Fibroblast of skin of scalp (primary cell): ENCODE data around the gene PAXX.
A peak's percentile ranks its signal among the peaks of the same experiment; 100 is the strongest.

Experiments used
- DNase-seq: peaks from one replicate; pipeline ENCODE4 v3.0.0-alpha.2; 2013

Gene PAXX

GRCh38 chr9:136982232-136983051 lies 9.8 kb upstream of the PAXX start, which contains the start of gene LCNL1:
LCNL1 (plus strand) TSS chr9:136982993; CDS start chr9:136983587, 594 bp downstream.
- no peak for DNase-seq

GRCh38 chr9:136983167-136983566 lies 9.1 kb upstream of the PAXX start:
- no peak for DNase-seq

- DNase-seq: no peak
Measured at GRCh38 chr9:136983656-136984314, 8.4 kb upstream of the PAXX start.

GRCh38 chr9:136984464-136985026 lies 7.7 kb upstream of the PAXX start:
- no peak for DNase-seq

- no peak for DNase-seq
Measured at GRCh38 chr9:136985027-136985602, 7.1 kb upstream of the PAXX start.

- no peak for DNase-seq
Measured at GRCh38 chr9:136985853-136986252, 6.4 kb upstream of the PAXX start.

- no peak for DNase-seq
Measured at GRCh38 chr9:136988872-136989271, 3.4 kb upstream of the PAXX start.

- DNase-seq: no peak
Measured at GRCh38 chr9:136990242-136990911, 1.8 kb upstream of the PAXX start.

- DNase-seq: no peak
Measured at GRCh38 chr9:136992819-136993369, 672 bp downstream of the PAXX start.

- DNase-seq: no peak
Measured at GRCh38 chr9:136994180-136994887, 2.1 kb downstream of the PAXX start.

- DNase-seq: no peak
Measured at GRCh38 chr9:136994888-136995230, 2.6 kb downstream of the PAXX start.

- DNase-seq: no peak
Measured at GRCh38 chr9:136995362-136995761, 3.1 kb downstream of the PAXX start.

- peak; percentile 55 for DNase-seq
Measured at GRCh38 chr9:136995772-136996311, 3.6 kb downstream of the PAXX start.

GRCh38 chr9:136996361-136997292 lies 4.4 kb downstream of the PAXX start, which contains the start of gene CLIC3:
CLIC3 (minus strand) TSS chr9:136996568; CDS start chr9:136996543, 25 bp downstream.
- DNase-seq: peak; percentile 15

- no peak for DNase-seq
Measured at GRCh38 chr9:136997371-136997770, 5.1 kb downstream of the PAXX start.

- DNase-seq: no peak
Measured at GRCh38 chr9:136997830-136998234, 5.6 kb downstream of the PAXX start.

GRCh38 chr9:137000177-137000930 lies 8.1 kb downstream of the PAXX start:
- DNase-seq: peak; percentile 64

- no peak for DNase-seq
Measured at GRCh38 chr9:137001857-137002645, 9.8 kb downstream of the PAXX start.

- DNase-seq: no peak
Measured at GRCh38 chr9:137002646-137003041, 10.4 kb downstream of the PAXX start.
